HCT116 (cell line): ENCODE data around the gene MALRD1. TPM values are rescaled to one million over a fixed set of nuclear protein-coding genes. Genes with fewer than 3 reads are reported as not detected.

Experiments used
- CBX3 ChIP-seq: IDR thresholded peaks from 2 replicates; pipeline ENCODE4 v1.6.1; 2012; ENCODE audit warnings: low read depth
- EGR1 ChIP-seq: IDR thresholded peaks from 2 replicates; pipeline ENCODE4 v1.6.1; 2012; ENCODE audit warnings: low read depth
- FOSL1 ChIP-seq: IDR thresholded peaks from 2 replicates; pipeline ENCODE4 v1.6.1; 2012; ENCODE audit warnings: low read depth
- JUND ChIP-seq: IDR thresholded peaks from 2 replicates; pipeline ENCODE4 v1.6.1; 2012
- POLR2AphosphoS5 ChIP-seq: IDR thresholded peaks from 2 replicates; pipeline ENCODE4 v1.6.1; 2011; ENCODE audit warnings: mild to moderate bottlenecking, low read depth, low read length, moderate library complexity
- SIN3A ChIP-seq: IDR thresholded peaks from 2 replicates; pipeline ENCODE4 v1.6.1; 2012; ENCODE audit warnings: low read depth
- YY1 ChIP-seq: IDR thresholded peaks from 2 replicates; pipeline ENCODE4 v1.6.1; 2011; ENCODE audit warnings: low read length, low read depth, moderate library complexity, mild to moderate bottlenecking; ENCODE audit not compliant: insufficient replicate concordance; ENCODE audit errors: extremely low read depth
- total RNA-seq: library from RNA; stranded (reverse); gene quantifications from one replicate; pipeline ENCODE4 v1.2.1, GENCODE V29; 2021; ENCODE audit not compliant: unreplicated experiment
- TF ChIP-seq, protein P1 (sequence below): IDR thresholded peaks from 2 replicates; pipeline ENCODE4 v1.6.1; 2012; ENCODE audit warnings: low read depth
- TF ChIP-seq, protein P2 (sequence below): IDR thresholded peaks from 2 replicates; pipeline ENCODE4 v1.6.1; 2011; ENCODE audit warnings: mild to moderate bottlenecking, low read length, moderate library complexity; ENCODE audit not compliant: insufficient replicate concordance; ENCODE audit errors: extremely low read depth

MALRD1 gene
- total RNA-seq, 1 experiment from 2014 or later = not detected

DNA sequence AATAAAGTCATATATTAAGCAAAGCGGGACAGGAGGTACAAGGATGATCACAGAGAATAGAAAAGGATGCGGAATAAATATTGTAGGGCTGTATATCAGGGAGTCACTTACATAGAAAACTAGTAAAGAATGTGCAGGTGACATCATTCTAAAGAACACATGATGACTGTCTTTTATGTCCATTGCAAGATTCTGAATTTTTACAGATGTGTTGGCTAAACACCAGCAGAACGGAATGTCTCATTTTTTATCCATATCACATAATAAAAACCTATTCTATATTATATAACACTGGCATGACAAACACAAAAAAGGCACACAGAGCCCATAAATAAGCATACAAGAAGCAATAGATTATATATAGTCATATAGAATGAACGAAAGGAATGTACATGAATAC, 448.4 kb downstream of the MALRD1 start (continued):
- TF ChIP-seq, protein P1, sequence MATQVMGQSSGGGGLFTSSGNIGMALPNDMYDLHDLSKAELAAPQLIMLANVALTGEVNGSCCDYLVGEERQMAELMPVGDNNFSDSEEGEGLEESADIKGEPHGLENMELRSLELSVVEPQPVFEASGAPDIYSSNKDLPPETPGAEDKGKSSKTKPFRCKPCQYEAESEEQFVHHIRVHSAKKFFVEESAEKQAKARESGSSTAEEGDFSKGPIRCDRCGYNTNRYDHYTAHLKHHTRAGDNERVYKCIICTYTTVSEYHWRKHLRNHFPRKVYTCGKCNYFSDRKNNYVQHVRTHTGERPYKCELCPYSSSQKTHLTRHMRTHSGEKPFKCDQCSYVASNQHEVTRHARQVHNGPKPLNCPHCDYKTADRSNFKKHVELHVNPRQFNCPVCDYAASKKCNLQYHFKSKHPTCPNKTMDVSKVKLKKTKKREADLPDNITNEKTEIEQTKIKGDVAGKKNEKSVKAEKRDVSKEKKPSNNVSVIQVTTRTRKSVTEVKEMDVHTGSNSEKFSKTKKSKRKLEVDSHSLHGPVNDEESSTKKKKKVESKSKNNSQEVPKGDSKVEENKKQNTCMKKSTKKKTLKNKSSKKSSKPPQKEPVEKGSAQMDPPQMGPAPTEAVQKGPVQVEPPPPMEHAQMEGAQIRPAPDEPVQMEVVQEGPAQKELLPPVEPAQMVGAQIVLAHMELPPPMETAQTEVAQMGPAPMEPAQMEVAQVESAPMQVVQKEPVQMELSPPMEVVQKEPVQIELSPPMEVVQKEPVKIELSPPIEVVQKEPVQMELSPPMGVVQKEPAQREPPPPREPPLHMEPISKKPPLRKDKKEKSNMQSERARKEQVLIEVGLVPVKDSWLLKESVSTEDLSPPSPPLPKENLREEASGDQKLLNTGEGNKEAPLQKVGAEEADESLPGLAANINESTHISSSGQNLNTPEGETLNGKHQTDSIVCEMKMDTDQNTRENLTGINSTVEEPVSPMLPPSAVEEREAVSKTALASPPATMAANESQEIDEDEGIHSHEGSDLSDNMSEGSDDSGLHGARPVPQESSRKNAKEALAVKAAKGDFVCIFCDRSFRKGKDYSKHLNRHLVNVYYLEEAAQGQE = no peak
- no peak for TF ChIP-seq SIN3A
- no peak for TF ChIP-seq YY1
- TF ChIP-seq, protein P2, sequence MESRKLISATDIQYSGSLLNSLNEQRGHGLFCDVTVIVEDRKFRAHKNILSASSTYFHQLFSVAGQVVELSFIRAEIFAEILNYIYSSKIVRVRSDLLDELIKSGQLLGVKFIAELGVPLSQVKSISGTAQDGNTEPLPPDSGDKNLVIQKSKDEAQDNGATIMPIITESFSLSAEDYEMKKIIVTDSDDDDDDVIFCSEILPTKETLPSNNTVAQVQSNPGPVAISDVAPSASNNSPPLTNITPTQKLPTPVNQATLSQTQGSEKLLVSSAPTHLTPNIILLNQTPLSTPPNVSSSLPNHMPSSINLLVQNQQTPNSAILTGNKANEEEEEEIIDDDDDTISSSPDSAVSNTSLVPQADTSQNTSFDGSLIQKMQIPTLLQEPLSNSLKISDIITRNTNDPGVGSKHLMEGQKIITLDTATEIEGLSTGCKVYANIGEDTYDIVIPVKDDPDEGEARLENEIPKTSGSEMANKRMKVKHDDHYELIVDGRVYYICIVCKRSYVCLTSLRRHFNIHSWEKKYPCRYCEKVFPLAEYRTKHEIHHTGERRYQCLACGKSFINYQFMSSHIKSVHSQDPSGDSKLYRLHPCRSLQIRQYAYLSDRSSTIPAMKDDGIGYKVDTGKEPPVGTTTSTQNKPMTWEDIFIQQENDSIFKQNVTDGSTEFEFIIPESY = no peak
- no peak for TF ChIP-seq POLR2AphosphoS5
- no peak for TF ChIP-seq EGR1
- TF ChIP-seq CBX3 = no peak
- TF ChIP-seq FOSL1 = no peak
- TF ChIP-seq JUND = no peak
